Measurements from ENCODE around the gene KLHL8. TPM values are rescaled to one million over a fixed set of nuclear protein-coding genes. Genes with fewer than 3 reads are reported as not detected.

The KLHL8 gene
- total RNA-seq, 2 donors from 2014 or later = 4.9 to 12.2 TPM

DNA sequence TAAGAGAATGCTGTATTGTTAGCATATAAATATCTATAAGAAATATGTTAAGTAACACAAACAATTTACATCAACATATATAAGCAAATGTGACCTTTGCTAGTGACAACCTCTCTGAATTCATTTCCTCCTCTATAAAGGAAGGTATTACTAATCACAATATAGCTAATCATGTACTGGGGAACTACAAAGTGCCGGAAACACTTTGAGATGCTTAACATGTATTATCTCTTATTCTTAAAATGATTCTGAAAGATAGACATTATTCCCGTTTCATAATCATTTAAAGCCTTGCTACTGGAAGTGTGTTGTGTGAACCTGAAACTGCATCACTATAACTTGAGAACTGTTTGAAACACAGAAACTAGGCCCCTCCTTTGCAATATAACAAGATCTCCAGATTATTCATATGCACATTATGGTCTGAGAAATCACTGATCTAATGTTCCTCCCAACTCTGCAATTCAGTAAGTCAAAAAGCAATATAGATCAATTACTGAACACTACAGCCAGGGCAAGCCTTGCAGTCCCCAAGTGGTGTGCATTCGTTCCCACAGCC lies 54.0 kb downstream of the KLHL8 start:
- no peaks in the 10 kb centered on the region for H3K27me3 ChIP-seq (replicated peaks; ENCODE audit: insufficient read depth)
- no peak for ATAC-seq (ENCODE audit: insufficient number of reproducible peaks, low FRiP score, low read depth)
- DNase-seq (ENCODE audit: low spot score) = no peak
- H3K36me3 ChIP-seq = no peaks in the 10 kb centered on the region
- no peaks in the 10 kb centered on the region for H3K4me1 ChIP-seq (ENCODE audit: control insufficient read depth in 1 of 2, low read depth in 2 of 2)
- H3K9me3 ChIP-seq = no peaks in the 10 kb centered on the region
- TF ChIP-seq, protein P1, sequence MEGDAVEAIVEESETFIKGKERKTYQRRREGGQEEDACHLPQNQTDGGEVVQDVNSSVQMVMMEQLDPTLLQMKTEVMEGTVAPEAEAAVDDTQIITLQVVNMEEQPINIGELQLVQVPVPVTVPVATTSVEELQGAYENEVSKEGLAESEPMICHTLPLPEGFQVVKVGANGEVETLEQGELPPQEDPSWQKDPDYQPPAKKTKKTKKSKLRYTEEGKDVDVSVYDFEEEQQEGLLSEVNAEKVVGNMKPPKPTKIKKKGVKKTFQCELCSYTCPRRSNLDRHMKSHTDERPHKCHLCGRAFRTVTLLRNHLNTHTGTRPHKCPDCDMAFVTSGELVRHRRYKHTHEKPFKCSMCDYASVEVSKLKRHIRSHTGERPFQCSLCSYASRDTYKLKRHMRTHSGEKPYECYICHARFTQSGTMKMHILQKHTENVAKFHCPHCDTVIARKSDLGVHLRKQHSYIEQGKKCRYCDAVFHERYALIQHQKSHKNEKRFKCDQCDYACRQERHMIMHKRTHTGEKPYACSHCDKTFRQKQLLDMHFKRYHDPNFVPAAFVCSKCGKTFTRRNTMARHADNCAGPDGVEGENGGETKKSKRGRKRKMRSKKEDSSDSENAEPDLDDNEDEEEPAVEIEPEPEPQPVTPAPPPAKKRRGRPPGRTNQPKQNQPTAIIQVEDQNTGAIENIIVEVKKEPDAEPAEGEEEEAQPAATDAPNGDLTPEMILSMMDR (IDR thresholded peaks at IDR 0.05) = no peak
- no peak overlapping the region for H3K27ac ChIP-seq
- H3K4me3 ChIP-seq = no peak overlapping the region

DNA sequence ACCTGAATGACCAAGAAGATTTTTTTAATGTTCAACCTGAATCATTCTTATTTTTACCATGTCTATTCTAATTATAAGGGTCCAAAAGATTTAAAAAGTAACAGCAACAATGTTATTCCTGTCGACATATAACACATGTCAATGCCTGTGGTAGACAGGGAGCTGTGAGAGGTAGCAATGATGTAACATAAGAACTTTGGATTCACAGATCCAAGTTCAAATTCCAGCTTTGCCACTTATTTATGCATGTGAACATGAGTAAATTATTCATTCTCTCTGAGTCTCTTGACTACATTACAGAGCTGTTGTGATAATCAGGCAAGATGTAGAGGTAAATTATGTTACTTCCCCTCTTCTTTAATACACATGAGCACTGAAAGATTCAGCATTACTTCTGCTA lies 54.5 kb downstream of the KLHL8 start:
- TF ChIP-seq, protein P1 (IDR thresholded peaks at IDR 0.05) = no peak

GRCh38 chr4:87153078-87153870 lies 67.1 kb downstream of the KLHL8 start:
- ATAC-seq (ENCODE audit: insufficient number of reproducible peaks, low FRiP score, low read depth) (no peak), DNase-seq (ENCODE audit: low spot score) (no peak)
- TF ChIP-seq, protein P1 (IDR thresholded peaks at IDR 0.05) = no peak
- Histone ChIP-seq H3K4me1 (ENCODE audit: control insufficient read depth in 1 of 2, low read depth in 2 of 2) (peaks cover 0 to 5% of the 10 kb centered on the region in 2 donors), H3K36me3 (no peaks in the 10 kb centered on the region), H3K9me3 (no peaks in the 10 kb centered on the region), H3K4me3 (no peak overlapping the region), H3K27me3 (replicated peaks; ENCODE audit: insufficient read depth) (no peaks in the 10 kb centered on the region), H3K27ac (no peak overlapping the region)

More for the DNA sequence above, 54.5 kb downstream of the KLHL8 start:
- no peaks in the 10 kb centered on the region for H3K4me1 ChIP-seq (ENCODE audit: control insufficient read depth in 1 of 2, low read depth in 2 of 2)
- ATAC-seq (ENCODE audit: insufficient number of reproducible peaks, low FRiP score, low read depth) (no peak), DNase-seq (ENCODE audit: low spot score) (no peak)
- H3K4me3 ChIP-seq = no peak overlapping the region
- H3K27me3 ChIP-seq (replicated peaks; ENCODE audit: insufficient read depth) = no peaks in the 10 kb centered on the region
- no peaks in the 10 kb centered on the region for H3K9me3 ChIP-seq
- no peaks in the 10 kb centered on the region for H3K36me3 ChIP-seq
- no peak overlapping the region for H3K27ac ChIP-seq

DNA sequence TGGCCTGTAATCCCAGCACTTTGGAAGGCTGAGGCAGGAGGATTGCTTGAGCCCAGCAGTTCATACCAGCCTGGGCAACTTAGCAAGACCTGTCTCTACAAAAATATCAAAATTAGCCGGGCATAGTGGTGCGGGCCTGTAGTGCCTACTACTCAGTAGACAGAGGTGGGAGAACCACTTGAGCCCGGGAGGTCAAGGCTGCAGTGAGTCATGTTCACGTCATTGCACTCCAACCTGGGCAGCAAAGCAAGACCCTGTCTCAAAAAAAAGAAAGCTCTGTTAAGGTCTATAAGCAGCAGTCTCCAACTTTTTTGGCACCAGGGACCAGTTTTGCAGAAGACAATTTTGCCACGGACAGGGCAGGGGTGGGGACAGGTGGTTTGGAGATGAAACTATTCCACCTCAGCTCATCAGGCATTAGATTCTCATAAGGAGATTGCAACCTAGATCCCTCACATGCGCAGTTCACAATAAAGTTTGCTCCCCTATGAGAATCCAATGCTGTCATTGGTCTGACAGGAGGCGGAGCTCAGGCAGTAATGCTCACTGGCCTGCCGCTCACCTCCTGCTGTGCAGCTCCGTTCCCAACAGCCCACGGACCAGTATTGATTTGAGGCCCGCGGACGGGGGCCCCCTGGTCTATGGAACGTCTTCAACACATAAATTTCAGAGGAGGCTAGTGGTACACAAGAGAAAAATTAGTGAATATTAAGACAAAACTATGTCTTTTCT lies 67.9 kb downstream of the KLHL8 start:
- H3K4me1 ChIP-seq (ENCODE audit: control insufficient read depth in 1 of 2, low read depth in 2 of 2) = peaks cover 0 to 5% of the 10 kb centered on the region in 2 donors
- no peaks in the 10 kb centered on the region for H3K36me3 ChIP-seq
- DNase-seq (ENCODE audit: low spot score) (no peak), ATAC-seq (ENCODE audit: insufficient number of reproducible peaks, low FRiP score, low read depth) (no peak)
- H3K9me3 ChIP-seq = no peaks in the 10 kb centered on the region
- no peaks in the 10 kb centered on the region for H3K27me3 ChIP-seq (replicated peaks; ENCODE audit: insufficient read depth)
- no peak overlapping the region for H3K27ac ChIP-seq
- no peak overlapping the region for H3K4me3 ChIP-seq
- TF ChIP-seq, protein P1 (IDR thresholded peaks at IDR 0.05) = no peak

GRCh38 chr4:87151730-87152129 lies 68.7 kb downstream of the KLHL8 start:
- TF ChIP-seq, protein P1 (IDR thresholded peaks at IDR 0.05) = no peak
- Histone ChIP-seq H3K27me3 (replicated peaks; ENCODE audit: insufficient read depth) (no peaks in the 10 kb centered on the region), H3K27ac (no peak overlapping the region), H3K4me3 (no peak overlapping the region), H3K4me1 (ENCODE audit: control insufficient read depth in 1 of 2, low read depth in 2 of 2) (peaks cover 0 to 5% of the 10 kb centered on the region in 2 donors), H3K36me3 (no peaks in the 10 kb centered on the region), H3K9me3 (no peaks in the 10 kb centered on the region)
- no peak for DNase-seq (ENCODE audit: low spot score)
- ATAC-seq (ENCODE audit: insufficient number of reproducible peaks, low FRiP score, low read depth) = no peak
